Heart left ventricle (tissue), 13 donors: ENCODE measurements around the gene PBX1.

Experiments used
- POLR2A ChIP-seq, 2 donors: fragments of 450-650 bp; IDR thresholded peaks; one replicate each; pipeline ENCODE4 v1.6.1; 2017; ENCODE audit warnings: antibody characterized with exemption in 2 of 2, mild to moderate bottlenecking in 2 of 2, moderate library complexity in 2 of 2
- TF ChIP-seq, protein P1 (sequence below), 12 donors: fragments of 200-600 bp; sonication (generic) in 4 of 12; IDR thresholded peaks; one replicate each; pipeline versions ENCODE4 v1.5.0 to v1.8.0; 2018 to 2022; ENCODE audit warnings: antibody characterized with exemption in 12 of 12, mild to moderate bottlenecking in 5 of 12
- donor health status: ischemic (EF 13 %, LVEDD 7.1; RV severe dilation, severe dysfunction).
- donor health status: DM: no; HTN: yes; CAD: no.
- donor health status: DM: no; HTN: no; CAD: no.
- donor health status: ischemic (EF 25% LVEDD 6.9; RV normal size, moderate dysfunction).
- donor health status: ischemic (EF 25% LVEDD 5.7; RV mildly dilated, moderate dysfunction).
- donor health status: ischemic (EF 35%, LVEDD 5.7; RV mildly dilated, moderate dysfunction).
- donor health status: nonischemic (EF 11% LVEDD 7.7; RV severe dilation, severe dysfunction).
- donor health status: DM: yes; HTN: yes; CAD: no.
- donor health status: PGD.
- donor health status: ischemic (EF 29% LVEDD 5.4; RV normal size, mild dysfunction).
- donor health status: nonischemic (EF 23%, LVEDD 6.1; RV moderate dilation, normal function).

GRCh38 chr1:164685266-164686035 lies 126.5 kb downstream of the PBX1 start:
- TF ChIP-seq, protein P1, sequence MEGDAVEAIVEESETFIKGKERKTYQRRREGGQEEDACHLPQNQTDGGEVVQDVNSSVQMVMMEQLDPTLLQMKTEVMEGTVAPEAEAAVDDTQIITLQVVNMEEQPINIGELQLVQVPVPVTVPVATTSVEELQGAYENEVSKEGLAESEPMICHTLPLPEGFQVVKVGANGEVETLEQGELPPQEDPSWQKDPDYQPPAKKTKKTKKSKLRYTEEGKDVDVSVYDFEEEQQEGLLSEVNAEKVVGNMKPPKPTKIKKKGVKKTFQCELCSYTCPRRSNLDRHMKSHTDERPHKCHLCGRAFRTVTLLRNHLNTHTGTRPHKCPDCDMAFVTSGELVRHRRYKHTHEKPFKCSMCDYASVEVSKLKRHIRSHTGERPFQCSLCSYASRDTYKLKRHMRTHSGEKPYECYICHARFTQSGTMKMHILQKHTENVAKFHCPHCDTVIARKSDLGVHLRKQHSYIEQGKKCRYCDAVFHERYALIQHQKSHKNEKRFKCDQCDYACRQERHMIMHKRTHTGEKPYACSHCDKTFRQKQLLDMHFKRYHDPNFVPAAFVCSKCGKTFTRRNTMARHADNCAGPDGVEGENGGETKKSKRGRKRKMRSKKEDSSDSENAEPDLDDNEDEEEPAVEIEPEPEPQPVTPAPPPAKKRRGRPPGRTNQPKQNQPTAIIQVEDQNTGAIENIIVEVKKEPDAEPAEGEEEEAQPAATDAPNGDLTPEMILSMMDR (IDR thresholded peaks at IDR 0.05), result no peak
- no peak for TF ChIP-seq POLR2A (IDR thresholded peaks at IDR 0.05)
